HepG2 (cell line): ENCODE results near the gene DIPK1B. TPM values are rescaled to one million over a fixed set of nuclear protein-coding genes. Genes with fewer than 3 reads are reported as not detected.

Source experiments
- ARNT2 ChIP-seq: sonication (generic); formaldehyde crosslinking; IDR thresholded peaks from 2 replicates; pipeline ENCODE4 v1.8.0; 2022; ENCODE audit warnings: mild to moderate bottlenecking, low read depth, missing genetic modification reagents, moderate library complexity
- BORCS8-MEF2B ChIP-seq: sonication (generic); formaldehyde crosslinking; IDR thresholded peaks from 2 replicates; pipeline ENCODE4 v1.8.0; 2022; ENCODE audit warnings: mild to moderate bottlenecking, missing genetic modification reagents
- DMAP1 ChIP-seq: IDR thresholded peaks from 2 replicates; pipeline ENCODE4 v1.6.1; 2016
- FIP1L1 ChIP-seq: fragments of 200-400 bp; formaldehyde crosslinking; IDR thresholded peaks from 2 replicates; pipeline ENCODE4 v1.6.1; 2018; ENCODE audit warnings: low read depth, mild to moderate bottlenecking, low read length, moderate library complexity, borderline replicate concordance; ENCODE audit not compliant: insufficient read depth
- FLYWCH1 ChIP-seq: sonication (generic); formaldehyde crosslinking; IDR thresholded peaks from 2 replicates; pipeline ENCODE4 v1.8.1; 2023; ENCODE audit warnings: mild to moderate bottlenecking, missing genetic modification reagents
- KDM5A ChIP-seq: fragments of 200-600 bp; sonication (generic); IDR thresholded peaks from 2 replicates; pipeline ENCODE4 v1.7.0; 2018; ENCODE audit warnings: antibody characterized with exemption, mild to moderate bottlenecking, low read length, borderline replicate concordance
- MAFG ChIP-seq: sonication (generic); formaldehyde crosslinking; IDR thresholded peaks from 2 replicates; pipeline ENCODE4 v1.5.1; 2020; ENCODE audit warnings: mild to moderate bottlenecking, missing genetic modification reagents
- MBD4 ChIP-seq: IDR thresholded peaks from 2 replicates; pipeline ENCODE4 v1.6.1; 2012; ENCODE audit warnings: low read length, inconsistent platforms, borderline replicate concordance
- PAWR ChIP-seq: sonication (generic); formaldehyde crosslinking; IDR thresholded peaks from 2 replicates; pipeline ENCODE4 v1.4.0; 2020; ENCODE audit warnings: missing genetic modification reagents, mild to moderate bottlenecking, borderline replicate concordance
- TCF12 ChIP-seq, 2 experiments: fragments of 450-650 bp in 1 of 2; sonication (generic) in 1 of 2; formaldehyde crosslinking in 1 of 2; IDR thresholded peaks; 2 replicates each; pipeline versions ENCODE4 v1.6.1 to v1.8.0; 2017 to 2022; ENCODE audit warnings: antibody characterized with exemption in 1 of 2, mild to moderate bottlenecking in 1 of 2, missing genetic modification reagents in 1 of 2, moderate library complexity in 1 of 2
- ZC3H4 ChIP-seq: sonication (generic); formaldehyde crosslinking; IDR thresholded peaks from 2 replicates; pipeline ENCODE4 v1.4.0; 2020; ENCODE audit warnings: missing genetic modification reagents, borderline replicate concordance
- polyA plus RNA-seq, 8 experiments: library from polyadenylated mRNA; depleted of rRNA in 3 of 8; stranded (reverse) in 7 of 8; unstranded in 1 of 8; fragments of >200 nt; fragmentation: Illumina TruSeq in 4 of 8; extraction: Trizol in 4 of 8; gene quantifications; 2 replicates each; pipeline versions ENCODE4 v1.2.1 to v1.2.3, GENCODE V29; 2011 to 2016; ENCODE audit warnings: low read depth in 4 of 8, missing spikeins in 1 of 8, mixed read lengths in 1 of 8; ENCODE audit not compliant: insufficient read depth in 1 of 8
- total RNA-seq, 5 experiments: library from RNA; depleted of rRNA; stranded (reverse); fragments of >200 nt; fragmentation: Illumina TruSeq; extraction: Trizol; gene quantifications; 2 replicates each; pipeline ENCODE4 v1.2.3, GENCODE V29; 2016; ENCODE audit warnings: low read depth in 1 of 5
- TF ChIP-seq, protein P1 (sequence below), 2 experiments: fragments of 450-650 bp in 1 of 2; sonication (generic) in 1 of 2; formaldehyde crosslinking in 1 of 2; IDR thresholded peaks; 2 replicates each; pipeline versions ENCODE4 v1.6.1 to v1.8.0; 2016 to 2022; ENCODE audit warnings: antibody characterized with exemption in 1 of 2, mild to moderate bottlenecking in 1 of 2, missing genetic modification reagents in 1 of 2
- TF ChIP-seq, protein P2 (sequence below): sonication (generic); formaldehyde crosslinking; IDR thresholded peaks from 2 replicates; pipeline ENCODE4 v1.4.0; 2020; ENCODE audit warnings: mild to moderate bottlenecking, missing genetic modification reagents
- TF ChIP-seq, protein P3 (sequence below): sonication (generic); formaldehyde crosslinking; IDR thresholded peaks from 2 replicates; pipeline ENCODE4 v1.4.0; 2020; ENCODE audit warnings: mild to moderate bottlenecking, low read depth, missing genetic modification reagents

Gene DIPK1B
- total and polyA plus RNA-seq, 2 of the 13 experiments (the other 11 are each of a cell fraction or from before 2014, with no cell fraction given) = 0.18 to 3.9 TPM

- TF ChIP-seq, protein P1, sequence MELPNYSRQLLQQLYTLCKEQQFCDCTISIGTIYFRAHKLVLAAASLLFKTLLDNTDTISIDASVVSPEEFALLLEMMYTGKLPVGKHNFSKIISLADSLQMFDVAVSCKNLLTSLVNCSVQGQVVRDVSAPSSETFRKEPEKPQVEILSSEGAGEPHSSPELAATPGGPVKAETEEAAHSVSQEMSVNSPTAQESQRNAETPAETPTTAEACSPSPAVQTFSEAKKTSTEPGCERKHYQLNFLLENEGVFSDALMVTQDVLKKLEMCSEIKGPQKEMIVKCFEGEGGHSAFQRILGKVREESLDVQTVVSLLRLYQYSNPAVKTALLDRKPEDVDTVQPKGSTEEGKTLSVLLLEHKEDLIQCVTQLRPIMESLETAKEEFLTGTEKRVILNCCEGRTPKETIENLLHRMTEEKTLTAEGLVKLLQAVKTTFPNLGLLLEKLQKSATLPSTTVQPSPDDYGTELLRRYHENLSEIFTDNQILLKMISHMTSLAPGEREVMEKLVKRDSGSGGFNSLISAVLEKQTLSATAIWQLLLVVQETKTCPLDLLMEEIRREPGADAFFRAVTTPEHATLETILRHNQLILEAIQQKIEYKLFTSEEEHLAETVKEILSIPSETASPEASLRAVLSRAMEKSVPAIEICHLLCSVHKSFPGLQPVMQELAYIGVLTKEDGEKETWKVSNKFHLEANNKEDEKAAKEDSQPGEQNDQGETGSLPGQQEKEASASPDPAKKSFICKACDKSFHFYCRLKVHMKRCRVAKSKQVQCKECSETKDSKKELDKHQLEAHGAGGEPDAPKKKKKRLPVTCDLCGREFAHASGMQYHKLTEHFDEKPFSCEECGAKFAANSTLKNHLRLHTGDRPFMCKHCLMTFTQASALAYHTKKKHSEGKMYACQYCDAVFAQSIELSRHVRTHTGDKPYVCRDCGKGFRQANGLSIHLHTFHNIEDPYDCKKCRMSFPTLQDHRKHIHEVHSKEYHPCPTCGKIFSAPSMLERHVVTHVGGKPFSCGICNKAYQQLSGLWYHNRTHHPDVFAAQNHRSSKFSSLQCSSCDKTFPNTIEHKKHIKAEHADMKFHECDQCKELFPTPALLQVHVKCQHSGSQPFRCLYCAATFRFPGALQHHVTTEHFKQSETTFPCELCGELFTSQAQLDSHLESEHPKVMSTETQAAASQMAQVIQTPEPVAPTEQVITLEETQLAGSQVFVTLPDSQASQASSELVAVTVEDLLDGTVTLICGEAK (IDR thresholded peaks at IDR 0.05) = no peak
- TF ChIP-seq, protein P1 (CRISPR knock-in tag; IDR thresholded peaks at IDR 0.05) = no peak
- TF ChIP-seq FLYWCH1 (CRISPR knock-in tag) = no peak
- no peak for TF ChIP-seq ZC3H4
- TF ChIP-seq MAFG (CRISPR knock-in tag) = no peak
- no peak for TF ChIP-seq KDM5A
- no peak for TF ChIP-seq ARNT2 (CRISPR knock-in tag)
- no peak for TF ChIP-seq PAWR (CRISPR knock-in tag)
- no peak for TF ChIP-seq DMAP1 (CRISPR knock-in tag)
- TF ChIP-seq, protein P2, sequence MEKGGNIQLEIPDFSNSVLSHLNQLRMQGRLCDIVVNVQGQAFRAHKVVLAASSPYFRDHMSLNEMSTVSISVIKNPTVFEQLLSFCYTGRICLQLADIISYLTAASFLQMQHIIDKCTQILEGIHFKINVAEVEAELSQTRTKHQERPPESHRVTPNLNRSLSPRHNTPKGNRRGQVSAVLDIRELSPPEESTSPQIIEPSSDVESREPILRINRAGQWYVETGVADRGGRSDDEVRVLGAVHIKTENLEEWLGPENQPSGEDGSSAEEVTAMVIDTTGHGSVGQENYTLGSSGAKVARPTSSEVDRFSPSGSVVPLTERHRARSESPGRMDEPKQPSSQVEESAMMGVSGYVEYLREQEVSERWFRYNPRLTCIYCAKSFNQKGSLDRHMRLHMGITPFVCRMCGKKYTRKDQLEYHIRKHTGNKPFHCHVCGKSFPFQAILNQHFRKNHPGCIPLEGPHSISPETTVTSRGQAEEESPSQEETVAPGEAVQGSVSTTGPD (CRISPR knock-in tag) = no peak
- TF ChIP-seq FIP1L1 = no peak
- TF ChIP-seq TCF12 (IDR thresholded peaks at IDR 0.05) = no peak
- no peak; the same call in 1 of the 2 replicates for TF ChIP-seq TCF12 (CRISPR knock-in tag; IDR thresholded peaks at IDR 0.05)
- TF ChIP-seq BORCS8-MEF2B (CRISPR knock-in tag) = no peak
- TF ChIP-seq MBD4 = no peak
- TF ChIP-seq, protein P3, sequence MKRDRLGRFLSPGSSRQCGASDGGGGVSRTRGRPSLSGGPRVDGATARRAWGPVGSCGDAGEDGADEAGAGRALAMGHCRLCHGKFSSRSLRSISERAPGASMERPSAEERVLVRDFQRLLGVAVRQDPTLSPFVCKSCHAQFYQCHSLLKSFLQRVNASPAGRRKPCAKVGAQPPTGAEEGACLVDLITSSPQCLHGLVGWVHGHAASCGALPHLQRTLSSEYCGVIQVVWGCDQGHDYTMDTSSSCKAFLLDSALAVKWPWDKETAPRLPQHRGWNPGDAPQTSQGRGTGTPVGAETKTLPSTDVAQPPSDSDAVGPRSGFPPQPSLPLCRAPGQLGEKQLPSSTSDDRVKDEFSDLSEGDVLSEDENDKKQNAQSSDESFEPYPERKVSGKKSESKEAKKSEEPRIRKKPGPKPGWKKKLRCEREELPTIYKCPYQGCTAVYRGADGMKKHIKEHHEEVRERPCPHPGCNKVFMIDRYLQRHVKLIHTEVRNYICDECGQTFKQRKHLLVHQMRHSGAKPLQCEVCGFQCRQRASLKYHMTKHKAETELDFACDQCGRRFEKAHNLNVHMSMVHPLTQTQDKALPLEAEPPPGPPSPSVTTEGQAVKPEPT (CRISPR knock-in tag) = no peak
Measured at GRCh38 chr9:136697821-136698526, 14.4 kb upstream of the DIPK1B start (continued).
